Central memory CD4-positive, alpha-beta T cell (primary cell): ENCODE data around the gene RIMBP2.
"Not testable (repeated sequence)": the region's sequence is repeated elsewhere in the genome, so short reads cannot be mapped to it uniquely, and the experiment has no call there.

ENCODE experiments used
- DNase-seq: peaks from one replicate; pipeline ENCODE4 v3.0.0; 2022

The RIMBP2 gene

GRCh38 chr12:130592641-130593040, 123.5 kb downstream of the RIMBP2 start:
- DNase-seq = no peak

GRCh38 chr12:130591736-130592135, 124.4 kb downstream of the RIMBP2 start:
- DNase-seq = no peak

- DNase-seq = no peak
Measured at GRCh38 chr12:130590685-130591084, 125.4 kb downstream of the RIMBP2 start.

GRCh38 chr12:130589540-130590317, 126.4 kb downstream of the RIMBP2 start:
- DNase-seq = no peak

GRCh38 chr12:130588696-130589539, 127.2 kb downstream of the RIMBP2 start:
- no peak for DNase-seq

GRCh38 chr12:130587966-130588365, 128.1 kb downstream of the RIMBP2 start:
- no peak for DNase-seq

- not testable (repeated sequence) for DNase-seq
Measured at GRCh38 chr12:130584475-130584874, 131.6 kb downstream of the RIMBP2 start.

GRCh38 chr12:130583800-130584199, 132.3 kb downstream of the RIMBP2 start:
- no peak for DNase-seq

GRCh38 chr12:130583317-130583716, 132.8 kb downstream of the RIMBP2 start:
- DNase-seq = no peak

- no peak for DNase-seq
Measured at GRCh38 chr12:130582286-130582685, 133.8 kb downstream of the RIMBP2 start.

- DNase-seq = no peak
Measured at GRCh38 chr12:130581782-130582181, 134.3 kb downstream of the RIMBP2 start.

- DNase-seq = no peak
Measured at GRCh38 chr12:130579231-130579630, 136.9 kb downstream of the RIMBP2 start.

- DNase-seq = no peak
Measured at GRCh38 chr12:130577351-130577750, 138.7 kb downstream of the RIMBP2 start.

GRCh38 chr12:130576371-130576816, 139.7 kb downstream of the RIMBP2 start:
- DNase-seq = no peak

GRCh38 chr12:130574402-130574801, 141.7 kb downstream of the RIMBP2 start:
- no peak for DNase-seq

GRCh38 chr12:130573766-130574165, 142.3 kb downstream of the RIMBP2 start:
- no peak for DNase-seq

GRCh38 chr12:130573235-130573634, 142.9 kb downstream of the RIMBP2 start:
- DNase-seq = no peak

- no peak for DNase-seq
Measured at GRCh38 chr12:130572553-130572952, 143.5 kb downstream of the RIMBP2 start.

- DNase-seq = no peak
Measured at GRCh38 chr12:130571734-130572133, 144.4 kb downstream of the RIMBP2 start.

GRCh38 chr12:130571089-130571488, 145.0 kb downstream of the RIMBP2 start:
- no peak for DNase-seq

GRCh38 chr12:130569521-130569920, 146.6 kb downstream of the RIMBP2 start:
- DNase-seq = no peak

- no peak for DNase-seq
Measured at GRCh38 chr12:130568501-130568900, 147.6 kb downstream of the RIMBP2 start.

GRCh38 chr12:130568041-130568440, 148.1 kb downstream of the RIMBP2 start:
- DNase-seq = no peak
